ENCODE measurements around the gene GNA15. TPM values are rescaled to one million over a fixed set of nuclear protein-coding genes. Genes with fewer than 3 reads are reported as not detected.
"Not testable (repeated sequence)": the region's sequence is repeated elsewhere in the genome, so short reads cannot be mapped to it uniquely, and the experiment has no call there.

Gene GNA15
- total RNA-seq, 1 donor from 2014 or later = 85.0 TPM

DNA sequence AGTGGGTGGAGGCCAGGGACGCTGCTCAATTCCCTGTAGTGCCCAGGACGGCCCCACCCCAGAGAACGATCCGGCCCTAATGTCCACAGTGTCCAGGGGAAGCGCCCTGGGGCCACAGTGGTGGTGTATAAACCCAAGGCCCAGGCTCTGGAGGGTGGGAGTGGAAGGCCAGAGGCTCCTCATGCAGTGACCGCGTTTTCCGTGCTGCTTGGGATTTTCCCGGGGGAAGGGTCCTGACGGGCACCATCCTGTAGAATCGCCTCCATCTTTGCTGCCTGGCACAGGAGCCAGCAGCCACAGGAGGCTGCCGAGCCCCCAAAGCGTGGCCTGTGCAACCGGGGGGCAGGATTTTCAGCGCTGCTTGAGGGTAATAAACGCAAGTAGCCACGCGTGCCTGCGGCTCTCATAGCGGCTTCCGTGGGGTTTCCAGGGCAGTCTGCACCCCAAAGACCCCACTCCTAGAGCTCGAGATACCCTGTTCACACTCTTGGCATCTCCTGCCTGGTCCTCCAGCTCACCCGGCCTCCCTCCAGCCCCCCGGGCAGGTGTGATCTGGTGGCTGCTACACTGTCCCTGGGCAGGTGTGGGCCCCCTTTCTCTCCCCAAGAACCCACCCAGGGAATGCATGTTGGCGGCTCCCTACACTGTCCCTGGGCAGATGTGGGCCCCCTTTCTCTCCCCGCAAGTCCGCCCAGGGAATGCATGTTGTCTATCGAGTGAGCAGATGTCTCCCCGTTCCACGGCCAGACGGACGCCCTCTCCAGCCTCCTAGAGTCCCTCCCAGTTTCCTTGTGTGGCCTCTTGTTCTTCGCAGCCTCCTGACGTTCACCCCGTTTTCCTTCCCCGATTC lies 52.1 kb downstream of the GNA15 start:
- no peak overlapping the region for H3K4me3 ChIP-seq (ENCODE audit: low read depth, low read length)
- DNase-seq (ENCODE audit: low read depth) (no peak), FAIRE-seq (no peak)
- H3K27me3 ChIP-seq (ENCODE audit: control insufficient read depth, insufficient read depth, low read length) = no peaks in the 10 kb centered on the region
- H3K36me3 ChIP-seq (ENCODE audit: control insufficient read depth, insufficient read depth, low read length) = peaks cover 2% of the 10 kb centered on the region
- TF ChIP-seq, protein P1, sequence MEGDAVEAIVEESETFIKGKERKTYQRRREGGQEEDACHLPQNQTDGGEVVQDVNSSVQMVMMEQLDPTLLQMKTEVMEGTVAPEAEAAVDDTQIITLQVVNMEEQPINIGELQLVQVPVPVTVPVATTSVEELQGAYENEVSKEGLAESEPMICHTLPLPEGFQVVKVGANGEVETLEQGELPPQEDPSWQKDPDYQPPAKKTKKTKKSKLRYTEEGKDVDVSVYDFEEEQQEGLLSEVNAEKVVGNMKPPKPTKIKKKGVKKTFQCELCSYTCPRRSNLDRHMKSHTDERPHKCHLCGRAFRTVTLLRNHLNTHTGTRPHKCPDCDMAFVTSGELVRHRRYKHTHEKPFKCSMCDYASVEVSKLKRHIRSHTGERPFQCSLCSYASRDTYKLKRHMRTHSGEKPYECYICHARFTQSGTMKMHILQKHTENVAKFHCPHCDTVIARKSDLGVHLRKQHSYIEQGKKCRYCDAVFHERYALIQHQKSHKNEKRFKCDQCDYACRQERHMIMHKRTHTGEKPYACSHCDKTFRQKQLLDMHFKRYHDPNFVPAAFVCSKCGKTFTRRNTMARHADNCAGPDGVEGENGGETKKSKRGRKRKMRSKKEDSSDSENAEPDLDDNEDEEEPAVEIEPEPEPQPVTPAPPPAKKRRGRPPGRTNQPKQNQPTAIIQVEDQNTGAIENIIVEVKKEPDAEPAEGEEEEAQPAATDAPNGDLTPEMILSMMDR (IDR thresholded peaks at IDR 0.05; ENCODE audit: insufficient read depth, low read length, severe bottlenecking) = no peak

DNA sequence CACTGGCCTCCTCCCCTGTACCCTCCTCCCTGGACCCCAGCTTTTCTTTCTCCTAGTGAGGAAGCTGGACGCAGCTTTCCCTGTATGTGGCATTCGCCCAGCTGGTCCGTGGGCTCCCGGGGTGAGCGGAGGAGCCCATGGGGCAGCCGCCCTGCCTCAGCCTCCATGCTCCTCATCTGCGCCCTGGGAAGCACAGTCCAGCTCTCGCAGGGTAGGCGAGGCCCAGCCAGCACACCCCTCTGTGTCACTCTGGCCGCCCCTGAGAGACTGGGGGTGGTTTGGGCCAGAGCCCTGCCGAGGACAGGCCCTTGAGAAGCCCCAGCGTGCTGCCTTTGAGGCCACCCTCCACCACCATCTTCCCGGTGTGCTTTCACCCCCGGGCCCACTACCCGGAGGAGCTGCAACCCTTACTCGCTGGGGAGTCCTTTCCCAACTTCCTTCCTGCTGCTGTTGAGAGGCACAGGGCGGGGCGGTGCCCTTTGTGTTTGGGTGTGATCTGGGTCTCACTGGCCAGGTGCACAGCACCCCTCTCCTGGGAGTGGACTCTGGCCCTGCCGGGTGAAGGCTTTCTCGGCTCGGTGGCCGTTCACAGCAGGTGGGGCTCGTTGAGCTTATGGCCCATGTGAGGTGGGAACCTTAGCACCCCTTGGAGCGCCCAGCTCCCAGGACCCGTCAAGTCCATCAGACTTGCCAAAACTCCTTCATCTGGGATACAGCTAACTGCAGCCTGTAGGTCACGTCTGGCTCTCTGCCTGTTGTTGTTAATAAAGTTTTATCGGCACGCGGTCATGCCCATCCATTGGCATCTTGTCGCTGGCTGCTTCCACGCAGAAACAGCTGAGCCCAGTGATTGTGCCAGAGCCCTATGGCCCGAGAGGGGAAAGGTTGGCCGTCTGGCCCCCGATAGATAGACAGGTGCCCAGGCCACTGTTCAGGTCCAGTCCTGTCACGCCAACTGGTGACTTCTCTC lies 53.1 kb downstream of the GNA15 start:
- Histone ChIP-seq H3K27me3 (ENCODE audit: control insufficient read depth, insufficient read depth, low read length) (no peaks in the 10 kb centered on the region), H3K4me3 (ENCODE audit: low read depth, low read length) (no peak overlapping the region), H3K36me3 (ENCODE audit: control insufficient read depth, insufficient read depth, low read length) (peaks cover 7% of the 10 kb centered on the region)
- DNase-seq (ENCODE audit: low read depth) (no peak), FAIRE-seq (no peak)
- TF ChIP-seq, protein P1 (IDR thresholded peaks at IDR 0.05; ENCODE audit: insufficient read depth, low read length, severe bottlenecking) = no peak

DNA sequence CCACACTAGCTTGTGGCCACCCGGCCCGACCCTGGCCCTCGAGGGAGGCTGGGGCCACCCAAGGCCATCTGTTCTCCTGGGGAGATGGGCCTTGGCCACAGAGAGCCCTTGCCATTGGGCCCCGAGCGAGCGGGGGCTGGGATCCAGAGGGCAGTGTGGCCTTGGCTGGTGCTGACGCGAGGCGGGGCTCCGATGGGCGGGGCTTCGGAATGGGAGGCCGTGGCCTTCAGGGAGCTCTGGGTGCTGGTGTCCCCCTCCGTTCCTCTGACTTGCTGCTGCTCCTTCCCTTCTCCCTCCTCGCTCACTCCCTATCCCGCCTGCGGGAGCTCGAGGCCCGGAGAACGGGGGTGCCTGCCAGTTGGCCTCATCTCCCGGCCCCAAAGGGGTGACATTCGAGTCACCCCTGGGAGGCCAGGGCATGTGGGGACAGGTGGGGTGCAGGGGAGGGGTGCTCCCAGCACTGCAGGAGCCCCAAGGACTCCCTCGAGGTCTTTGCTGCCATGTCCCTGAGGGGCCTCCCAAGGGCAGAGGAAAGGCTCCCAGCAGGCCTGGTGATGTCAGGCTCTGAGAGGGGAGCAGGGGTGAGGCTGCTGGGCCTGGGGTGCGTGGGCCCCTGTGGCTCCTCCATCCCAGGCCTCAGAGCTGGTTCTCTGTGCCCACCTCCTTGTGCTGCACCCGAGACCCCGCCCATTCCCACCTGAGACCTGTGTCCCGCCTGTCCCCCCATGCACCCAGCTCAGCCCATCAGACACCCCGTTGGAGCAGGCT lies 54.1 kb downstream of the GNA15 start:
- H3K27me3 ChIP-seq (ENCODE audit: control insufficient read depth, insufficient read depth, low read length) = no peaks in the 10 kb centered on the region
- FAIRE-seq (no peak), DNase-seq (ENCODE audit: low read depth) (no peak)
- TF ChIP-seq, protein P1 (IDR thresholded peaks at IDR 0.05; ENCODE audit: insufficient read depth, low read length, severe bottlenecking) = no peak
- H3K36me3 ChIP-seq (ENCODE audit: control insufficient read depth, insufficient read depth, low read length) = peaks cover 8% of the 10 kb centered on the region
- no peak overlapping the region for H3K4me3 ChIP-seq (ENCODE audit: low read depth, low read length)

DNA sequence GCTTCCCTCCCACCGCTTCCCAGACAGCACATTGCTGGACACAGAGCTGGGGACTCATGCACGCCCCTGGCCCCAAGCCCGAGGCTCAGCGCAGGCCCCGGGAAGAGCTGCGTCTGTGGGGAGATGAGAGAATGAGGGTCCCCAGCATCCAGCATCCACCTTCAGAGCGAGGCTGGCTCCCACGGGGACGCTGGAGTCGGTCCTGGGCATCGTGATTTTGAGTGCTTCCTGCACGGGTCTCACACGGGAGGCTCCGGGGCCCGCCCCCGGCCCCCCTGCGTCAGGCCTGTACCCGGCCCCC lies 54.6 kb downstream of the GNA15 start:
- no peaks in the 10 kb centered on the region for H3K27me3 ChIP-seq (ENCODE audit: control insufficient read depth, insufficient read depth, low read length)
- H3K36me3 ChIP-seq (ENCODE audit: control insufficient read depth, insufficient read depth, low read length) = peaks cover 8% of the 10 kb centered on the region
- FAIRE-seq (no peak), DNase-seq (ENCODE audit: low read depth) (no peak)
- no peak overlapping the region for H3K4me3 ChIP-seq (ENCODE audit: low read depth, low read length)
- TF ChIP-seq, protein P1 (IDR thresholded peaks at IDR 0.05; ENCODE audit: insufficient read depth, low read length, severe bottlenecking) = no peak

DNA sequence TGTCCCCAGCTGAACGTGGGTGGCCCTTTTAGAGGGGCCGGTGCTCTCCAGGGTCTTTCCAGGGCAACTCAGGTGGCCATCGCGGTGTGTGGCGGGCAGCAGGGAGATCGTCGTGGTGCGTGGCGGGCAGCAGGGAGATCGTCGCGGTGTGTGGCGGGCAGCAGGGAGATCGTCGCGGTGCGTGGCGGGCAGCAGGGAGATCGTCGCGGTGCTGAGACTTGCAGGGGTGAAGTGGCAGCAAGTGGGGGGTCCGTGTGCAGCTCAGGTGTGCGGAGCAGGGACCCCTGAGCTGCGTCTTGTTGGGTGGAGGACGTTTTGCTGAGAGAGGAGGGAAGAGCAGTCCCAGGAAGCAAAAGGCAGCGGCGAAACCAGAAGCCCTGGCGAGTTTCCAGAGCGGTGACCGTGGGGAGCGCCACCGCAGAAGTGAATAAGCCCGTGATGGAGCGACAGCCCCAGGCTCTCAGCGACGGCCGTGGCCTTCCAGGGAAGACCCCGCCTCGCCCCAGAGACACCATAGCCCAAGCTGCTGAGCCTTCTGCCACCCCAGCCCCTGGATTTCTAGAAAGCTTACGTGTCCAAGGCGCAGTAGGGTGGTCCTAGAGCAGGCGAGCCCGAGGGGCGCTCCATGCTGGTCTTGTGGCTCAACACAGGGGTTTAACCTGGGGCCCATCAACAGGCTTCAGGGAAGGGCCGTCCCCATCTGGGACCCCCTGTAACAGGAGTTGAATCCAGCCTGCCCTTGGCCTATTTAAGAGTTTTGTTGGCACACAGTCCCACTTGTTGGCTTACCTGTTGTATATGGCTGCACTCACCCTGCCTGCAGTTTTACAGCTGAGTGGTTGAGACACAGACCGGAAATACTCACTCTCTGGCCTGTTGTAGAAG lies 55.3 kb downstream of the GNA15 start:
- Histone ChIP-seq H3K4me3 (ENCODE audit: low read depth, low read length) (no peak overlapping the region), H3K36me3 (ENCODE audit: control insufficient read depth, insufficient read depth, low read length) (peaks cover 10% of the 10 kb centered on the region), H3K27me3 (ENCODE audit: control insufficient read depth, insufficient read depth, low read length) (no peaks in the 10 kb centered on the region)
- TF ChIP-seq, protein P1 (IDR thresholded peaks at IDR 0.05; ENCODE audit: insufficient read depth, low read length, severe bottlenecking) = no peak
- FAIRE-seq (no peak), DNase-seq (ENCODE audit: low read depth) (no peak)

DNA sequence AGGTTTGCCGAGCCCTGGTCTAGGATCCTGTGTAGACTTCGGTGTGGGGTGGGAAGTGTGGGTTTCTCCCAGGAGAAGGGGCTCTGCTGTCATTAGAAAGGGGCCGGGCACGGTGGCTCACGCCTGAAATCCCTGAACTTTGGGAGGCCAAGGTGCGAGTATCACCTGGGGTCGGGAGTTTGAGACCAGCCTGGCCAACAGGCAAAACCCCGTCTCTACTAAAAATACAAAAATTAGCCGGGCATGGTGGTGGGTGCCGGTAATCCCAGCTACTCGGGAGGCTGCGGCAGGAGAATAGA lies 55.9 kb downstream of the GNA15 start:
- H3K36me3 ChIP-seq (ENCODE audit: control insufficient read depth, insufficient read depth, low read length) = peaks cover 15% of the 10 kb centered on the region
- FAIRE-seq; H3K4me3 ChIP-seq (ENCODE audit: low read depth, low read length); H3K27me3 ChIP-seq (ENCODE audit: control insufficient read depth, insufficient read depth, low read length); DNase-seq (ENCODE audit: low read depth): not testable (repeated sequence)
